ENCODE measurements around the gene TLR2. TPM values are rescaled to one million over a fixed set of nuclear protein-coding genes. Genes with fewer than 3 reads are reported as not detected.

Gene TLR2
- total RNA-seq, 2 experiments from 2014 or later, result 0.56 to 1.8 TPM

DNA sequence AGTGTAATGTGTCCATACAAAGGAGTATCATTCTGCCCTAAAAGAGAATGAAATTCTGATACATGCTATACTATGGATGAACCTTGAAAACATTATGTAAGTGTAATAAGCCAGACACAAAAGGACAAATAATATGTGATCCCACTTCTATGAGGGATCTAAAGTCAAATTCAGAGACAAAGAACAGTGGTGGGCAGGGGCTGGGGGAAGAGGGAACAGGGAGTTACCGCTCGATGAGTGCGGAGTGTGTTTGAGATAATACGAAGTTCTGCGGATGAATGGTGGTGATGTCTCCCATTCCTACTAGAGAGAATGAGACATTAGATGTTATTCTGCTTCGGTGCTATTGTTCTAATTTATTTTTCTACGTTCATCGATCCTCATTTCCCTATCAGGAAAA lies 46.1 kb upstream of the TLR2 start:
- ATAC-seq (no peak), DNase-seq (no peak)
- intact Hi-C loops (cut with micrococcal nuclease), result no loop called here
- Mint-ChIP-seq H3K9me3 (no peaks in the 10 kb centered on the region), H3K4me3 (no peak overlapping the region), H3K36me3 (ENCODE audit: low read depth) (peaks cover 34% of the 10 kb centered on the region), H3K27ac (no peak overlapping the region), H3K4me1 (ENCODE audit: low read depth) (peaks cover 6% of the 10 kb centered on the region), H3K27me3 (no peaks in the 10 kb centered on the region)
- TF ChIP-seq, protein P1, sequence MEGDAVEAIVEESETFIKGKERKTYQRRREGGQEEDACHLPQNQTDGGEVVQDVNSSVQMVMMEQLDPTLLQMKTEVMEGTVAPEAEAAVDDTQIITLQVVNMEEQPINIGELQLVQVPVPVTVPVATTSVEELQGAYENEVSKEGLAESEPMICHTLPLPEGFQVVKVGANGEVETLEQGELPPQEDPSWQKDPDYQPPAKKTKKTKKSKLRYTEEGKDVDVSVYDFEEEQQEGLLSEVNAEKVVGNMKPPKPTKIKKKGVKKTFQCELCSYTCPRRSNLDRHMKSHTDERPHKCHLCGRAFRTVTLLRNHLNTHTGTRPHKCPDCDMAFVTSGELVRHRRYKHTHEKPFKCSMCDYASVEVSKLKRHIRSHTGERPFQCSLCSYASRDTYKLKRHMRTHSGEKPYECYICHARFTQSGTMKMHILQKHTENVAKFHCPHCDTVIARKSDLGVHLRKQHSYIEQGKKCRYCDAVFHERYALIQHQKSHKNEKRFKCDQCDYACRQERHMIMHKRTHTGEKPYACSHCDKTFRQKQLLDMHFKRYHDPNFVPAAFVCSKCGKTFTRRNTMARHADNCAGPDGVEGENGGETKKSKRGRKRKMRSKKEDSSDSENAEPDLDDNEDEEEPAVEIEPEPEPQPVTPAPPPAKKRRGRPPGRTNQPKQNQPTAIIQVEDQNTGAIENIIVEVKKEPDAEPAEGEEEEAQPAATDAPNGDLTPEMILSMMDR (IDR thresholded peaks at IDR 0.05), result no peak
- ChIA-PET CTCF (no interaction called here), POLR2A (no interaction called here)

DNA sequence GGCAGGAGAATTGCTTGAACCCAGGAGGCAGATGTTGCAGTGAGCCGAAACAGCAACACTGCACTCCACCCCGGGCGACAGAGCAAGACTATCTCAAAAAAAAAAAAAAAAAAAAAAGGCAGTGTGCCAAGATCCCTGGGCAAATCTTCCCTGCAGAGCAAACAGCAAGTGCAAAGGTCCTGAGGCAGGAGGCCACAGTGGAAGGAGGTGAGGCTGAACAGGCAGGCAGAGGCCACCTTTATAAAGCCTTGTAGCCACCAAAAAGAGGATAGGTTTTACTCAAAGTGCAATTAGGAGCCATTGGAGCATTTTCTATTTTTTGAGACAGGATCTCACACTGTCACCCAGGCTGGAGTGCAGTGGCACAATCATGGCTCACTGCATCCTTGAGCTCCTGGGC lies 45.1 kb upstream of the TLR2 start:
- ChIA-PET CTCF (interaction anchor here (1.0 to 1.3 kb wide), 2 partner anchors 27 to 496 kb away, joined by 3 read pairs; no protein-coding TSS in a partner anchor), POLR2A (interaction anchor here (1.1 to 1.6 kb wide), 2 partner anchors 10 to 23 kb away, joined by 3 to 6 read pairs; no protein-coding TSS in a partner anchor)
- TF ChIP-seq, protein P1 (IDR thresholded peaks at IDR 0.05), result no peak
- Mint-ChIP-seq H3K27ac (no peak overlapping the region), H3K36me3 (ENCODE audit: low read depth) (peaks cover 30% of the 10 kb centered on the region), H3K27me3 (no peaks in the 10 kb centered on the region), H3K4me1 (ENCODE audit: low read depth) (peaks cover 9% of the 10 kb centered on the region), H3K9me3 (no peaks in the 10 kb centered on the region), H3K4me3 (no peak overlapping the region)
- no peak for DNase-seq
- ATAC-seq, result no peak
- intact Hi-C loops (cut with micrococcal nuclease), result no loop called here

DNA sequence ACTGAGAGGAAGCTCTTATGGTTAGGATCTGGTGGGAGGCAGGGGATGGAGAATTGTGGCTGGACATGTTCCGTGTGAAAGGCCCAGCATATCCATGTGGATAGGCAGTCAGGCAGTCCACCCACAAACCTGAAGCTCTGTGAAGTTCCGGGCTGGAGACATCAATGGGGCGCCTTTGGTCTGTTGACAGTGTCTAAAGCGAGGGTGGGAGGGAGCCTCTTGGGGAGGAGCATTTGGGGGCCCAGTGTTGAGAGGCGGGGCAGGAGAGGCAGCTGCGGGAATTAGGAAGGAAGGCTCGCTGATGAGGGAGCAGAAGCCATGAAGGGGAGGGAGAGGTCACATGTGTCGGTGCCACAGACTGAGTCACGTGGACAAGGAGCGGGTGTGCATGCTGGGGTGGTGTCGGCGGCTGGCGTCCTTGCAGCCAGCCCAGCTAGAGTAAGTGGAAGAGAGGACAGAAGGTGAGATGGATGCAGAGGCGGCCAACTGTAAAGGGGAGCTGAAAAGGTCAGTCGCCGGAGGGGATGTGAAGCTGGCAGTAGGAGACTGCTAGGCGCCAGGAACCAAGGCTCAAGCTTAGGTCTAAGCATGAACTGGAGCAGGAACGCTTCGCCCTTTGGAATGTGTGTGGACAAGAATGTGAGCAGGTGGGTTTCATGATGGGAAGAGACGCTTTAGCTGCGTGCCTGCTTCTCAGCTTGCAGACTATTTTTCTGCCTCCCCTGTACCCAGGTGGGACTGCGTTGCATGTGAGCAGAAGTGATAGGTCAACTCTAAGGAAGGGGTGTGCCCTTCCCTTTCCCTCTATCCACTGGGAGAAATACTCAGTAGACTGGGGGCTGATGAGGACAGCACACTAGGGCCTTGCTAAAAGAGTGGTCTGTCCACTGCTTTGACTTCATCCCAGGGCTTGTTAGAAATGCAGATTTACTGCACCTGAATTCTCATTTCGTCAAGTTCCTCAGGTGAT lies 44.0 kb upstream of the TLR2 start:
- H3K9me3 Mint-ChIP-seq, result peaks cover 1% of the 10 kb centered on the region
- no peaks in the 10 kb centered on the region for H3K27me3 Mint-ChIP-seq
- H3K36me3 Mint-ChIP-seq (ENCODE audit: low read depth), result peaks cover 20% of the 10 kb centered on the region
- TF ChIP-seq, protein P1 (IDR thresholded peaks at IDR 0.05), result no peak
- H3K4me1 Mint-ChIP-seq (ENCODE audit: low read depth), result peaks cover 9% of the 10 kb centered on the region
- DNase-seq (no peak), ATAC-seq (no peak)
- POLR2A ChIA-PET, result interaction anchor here (1.1 to 1.6 kb wide), 2 partner anchors 9 to 24 kb away, joined by 3 to 6 read pairs; no protein-coding TSS in a partner anchor
- intact Hi-C loops (cut with micrococcal nuclease), result loop anchor here (5.0 to 10.0 kb wide), 3 partner anchors 117 to 495 kb away; no protein-coding TSS in a partner anchor
- no peak overlapping the region for H3K27ac Mint-ChIP-seq
- CTCF ChIA-PET, result interaction anchor here (1.3 to 1.5 kb wide), 2 partner anchors 9 to 497 kb away, joined by 3 to 4 read pairs; no protein-coding TSS in a partner anchor
- H3K4me3 Mint-ChIP-seq, result no peak overlapping the region

- H3K27me3 Mint-ChIP-seq, result no peaks in the 10 kb centered on the region
- intact Hi-C loops (cut with micrococcal nuclease), result loop anchor here (5.0 to 10.0 kb wide), 3 partner anchors 116 to 497 kb away; no protein-coding TSS in a partner anchor
- TF ChIP-seq, protein P1 (IDR thresholded peaks at IDR 0.05), result no peak
- no peak overlapping the region for H3K27ac Mint-ChIP-seq
- DNase-seq, result no peak
- peaks cover 9% of the 10 kb centered on the region for H3K4me1 Mint-ChIP-seq (ENCODE audit: low read depth)
- H3K36me3 Mint-ChIP-seq (ENCODE audit: low read depth), result peaks cover 6% of the 10 kb centered on the region
- POLR2A ChIA-PET, result no interaction called here
- CTCF ChIA-PET, result interaction anchor here (5.0 kb wide), 1 partner anchor 109 kb away, joined by 40 read pairs; no protein-coding TSS in a partner anchor
- H3K4me3 Mint-ChIP-seq, result no peak overlapping the region
- peaks cover 1% of the 10 kb centered on the region for H3K9me3 Mint-ChIP-seq
- no peak for ATAC-seq
These were observed 42.5 kb upstream of the TLR2 start for GRCh38 chr4:153641532-153641931.

Data from activated CD8-positive, alpha-beta T cell treated with anti-CD3 and anti-CD28 coated beads for 36 hours (primary cell).